Mesodermal cell (in vitro differentiated cells): ENCODE measurements around the gene MGLL.

Source experiments
- H3K27ac ChIP-seq: 2 replicates; pipeline ENCODE4 v1.7.0; 2013; ENCODE audit warnings: mild to moderate bottlenecking, low read depth, low read length, moderate library complexity; ENCODE audit not compliant: severe bottlenecking
- H3K36me3 ChIP-seq: 2 replicates; pipeline ENCODE4 v1.7.1; 2013; ENCODE audit warnings: mild to moderate bottlenecking, low read length, moderate library complexity; ENCODE audit not compliant: control insufficient read depth, insufficient read depth
- H3K4me1 ChIP-seq: one replicate; pipeline ENCODE4 v1.7.1; 2013; ENCODE audit warnings: mild to moderate bottlenecking, low read length; ENCODE audit not compliant: insufficient read depth, control insufficient read depth, poor library complexity, severe bottlenecking
- H3K4me3 ChIP-seq: 2 replicates; pipeline ENCODE4 v1.7.0; 2013; ENCODE audit warnings: low read length, control low read depth, mild to moderate bottlenecking; ENCODE audit not compliant: insufficient read depth, poor library complexity, severe bottlenecking; ENCODE audit errors: extremely low read depth
- H3K9me3 ChIP-seq: 2 replicates; pipeline ENCODE4 v1.7.1; 2013; ENCODE audit warnings: mild to moderate bottlenecking, low read length, moderate library complexity; ENCODE audit not compliant: control insufficient read depth
- WGBS, 2 experiments: methylation state at CpG; one replicate each; pipeline ENCODE4 v1.1.5; 2013; ENCODE audit warnings: missing lambda C conversion rate in 2 of 2; ENCODE audit not compliant: insufficient coverage in 2 of 2; 5-methylcytosine and 5-hydroxymethylcytosine counted together

The MGLL gene

DNA sequence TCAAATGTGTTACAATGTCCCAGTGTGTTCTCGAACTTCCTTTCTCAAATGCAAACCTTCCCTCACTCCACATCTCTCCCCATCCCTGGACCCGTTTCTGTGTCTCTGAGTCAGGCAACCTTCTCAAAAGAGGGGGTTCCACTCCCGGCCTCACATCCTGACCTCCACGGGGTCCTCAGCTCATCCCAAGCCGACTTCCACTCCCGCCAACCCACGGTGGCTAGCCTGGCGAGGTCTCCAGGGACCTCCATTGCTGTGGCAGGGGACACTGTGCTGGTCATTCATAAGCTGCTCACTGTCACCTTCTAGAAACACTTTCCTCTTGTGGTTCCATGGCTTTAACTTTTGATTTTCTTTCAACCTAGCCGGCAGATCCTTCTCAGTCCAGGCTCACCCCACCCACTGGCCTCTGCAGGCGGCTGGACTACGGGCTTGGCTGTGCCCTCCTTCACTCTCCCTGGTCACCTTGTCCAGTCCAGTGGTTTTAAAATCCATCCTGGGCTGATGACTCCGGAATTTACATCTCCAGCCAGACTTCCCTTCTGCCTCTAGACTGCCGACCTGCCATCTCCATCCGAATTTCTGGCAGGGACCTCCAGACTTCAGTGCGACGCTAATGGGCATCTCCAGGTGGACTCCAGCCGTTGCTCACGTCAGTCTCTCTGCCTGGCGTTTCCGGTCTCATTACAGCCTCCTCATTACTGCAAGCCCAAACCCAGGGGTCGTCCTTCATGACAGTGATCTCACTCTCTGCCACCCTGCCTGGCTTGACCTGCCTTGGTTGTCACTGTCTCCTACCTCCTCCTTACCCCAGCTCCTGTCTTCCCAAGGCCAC, 129.6 kb downstream of the MGLL start:
- Histone ChIP-seq H3K4me3 (no peak overlapping the region), H3K4me1 (peaks cover 39% of the 10 kb centered on the region), H3K27ac (no peak overlapping the region), H3K36me3 (no peaks in the 10 kb centered on the region), H3K9me3 (no peaks in the 10 kb centered on the region)
- 88 to 89% methylated on average over 21 of the region's 21 CpGs for WGBS, 2 experiments

DNA sequence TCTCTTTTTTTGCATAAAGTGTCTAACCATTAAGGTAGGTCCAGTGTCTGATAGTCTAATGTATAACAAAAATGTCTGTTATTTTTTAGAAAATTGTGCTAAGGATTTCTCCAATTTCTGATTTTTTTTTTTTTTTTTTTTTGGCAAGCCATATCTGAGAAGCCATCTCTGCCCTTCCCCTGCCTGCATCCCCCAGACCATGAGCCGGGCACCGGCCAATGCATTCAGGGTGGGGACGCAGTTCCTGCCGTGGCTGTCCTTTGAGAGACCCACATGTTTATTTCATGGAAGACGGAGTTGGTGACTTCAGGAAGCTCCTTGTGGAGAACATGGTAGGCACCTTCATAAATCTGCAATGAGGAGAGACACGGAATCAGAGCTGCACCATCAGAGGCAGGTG, 130.3 kb downstream of the MGLL start:
- H3K9me3 ChIP-seq, result no peaks in the 10 kb centered on the region
- 89 to 100% methylated on average over 5 to 6 of the region's 6 CpGs for WGBS, 2 experiments
- H3K4me3 ChIP-seq, result no peak overlapping the region
- H3K27ac ChIP-seq, result peak overlapping the region; percentile 10
- H3K36me3 ChIP-seq, result no peaks in the 10 kb centered on the region
- H3K4me1 ChIP-seq, result peaks cover 34% of the 10 kb centered on the region

DNA sequence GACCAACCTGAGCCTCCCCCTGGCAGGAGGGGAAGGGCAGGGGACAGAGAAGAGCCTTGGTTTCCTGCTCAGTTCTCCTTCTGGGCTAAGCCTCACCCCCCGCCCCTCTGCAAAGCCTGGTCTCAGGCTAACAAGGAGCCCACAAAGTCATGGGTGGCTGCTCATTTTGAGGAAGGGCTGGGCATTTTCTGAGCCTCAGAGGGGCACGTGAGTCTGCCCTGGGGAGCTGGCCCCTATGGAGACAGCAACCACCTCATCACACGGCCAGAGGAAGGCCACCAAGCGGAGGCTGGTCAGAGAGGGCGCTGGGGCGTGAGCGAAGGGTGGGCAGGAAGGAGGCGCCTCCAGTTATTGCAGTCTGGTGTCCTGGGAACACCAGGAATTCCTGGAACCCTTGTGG, 130.8 kb downstream of the MGLL start:
- H3K27ac ChIP-seq, result peak overlapping the region; percentile 10
- no peaks in the 10 kb centered on the region for H3K9me3 ChIP-seq
- WGBS, 2 experiments, result 93 to 94% methylated on average over 6 to 7 of the region's 8 CpGs
- peaks cover 32% of the 10 kb centered on the region for H3K4me1 ChIP-seq
- H3K4me3 ChIP-seq, result no peak overlapping the region
- no peaks in the 10 kb centered on the region for H3K36me3 ChIP-seq

DNA sequence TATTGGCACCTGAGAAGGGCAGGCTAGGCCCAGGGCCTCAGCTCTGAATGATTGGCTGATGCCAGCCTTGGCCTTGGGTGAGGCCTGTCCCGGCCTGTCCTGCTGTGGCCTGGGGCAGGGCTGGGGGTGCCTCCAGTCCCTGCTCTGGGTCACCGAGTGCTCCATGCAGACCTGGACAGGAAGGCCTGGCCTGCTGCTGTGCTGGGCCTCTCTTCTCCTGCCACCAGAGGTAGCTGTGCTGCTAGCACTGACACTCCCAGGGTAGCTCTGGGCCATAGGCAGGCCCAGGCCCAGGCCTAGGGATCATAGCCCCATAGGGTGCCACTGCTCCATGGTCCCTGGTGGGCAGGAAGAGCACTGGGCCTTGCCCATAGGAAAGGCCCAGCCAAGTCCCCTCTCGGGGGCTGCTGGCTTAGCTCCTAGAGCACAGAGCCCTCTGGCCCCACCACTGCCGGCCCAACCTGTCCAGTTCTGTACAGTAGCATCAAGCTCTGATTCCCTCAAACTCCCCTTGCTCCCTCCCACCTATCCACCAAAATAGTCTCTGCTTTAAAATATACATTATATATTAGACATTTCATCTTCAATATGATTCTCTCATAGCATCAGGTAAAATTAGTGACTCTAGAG, 131.4 kb downstream of the MGLL start:
- 65 to 71% methylated on average over 3 of the region's 4 CpGs for WGBS, 2 experiments
- Histone ChIP-seq H3K36me3 (no peaks in the 10 kb centered on the region), H3K4me3 (no peak overlapping the region), H3K9me3 (no peaks in the 10 kb centered on the region), H3K27ac (peak overlapping the region; percentile 88), H3K4me1 (peaks cover 32% of the 10 kb centered on the region)

DNA sequence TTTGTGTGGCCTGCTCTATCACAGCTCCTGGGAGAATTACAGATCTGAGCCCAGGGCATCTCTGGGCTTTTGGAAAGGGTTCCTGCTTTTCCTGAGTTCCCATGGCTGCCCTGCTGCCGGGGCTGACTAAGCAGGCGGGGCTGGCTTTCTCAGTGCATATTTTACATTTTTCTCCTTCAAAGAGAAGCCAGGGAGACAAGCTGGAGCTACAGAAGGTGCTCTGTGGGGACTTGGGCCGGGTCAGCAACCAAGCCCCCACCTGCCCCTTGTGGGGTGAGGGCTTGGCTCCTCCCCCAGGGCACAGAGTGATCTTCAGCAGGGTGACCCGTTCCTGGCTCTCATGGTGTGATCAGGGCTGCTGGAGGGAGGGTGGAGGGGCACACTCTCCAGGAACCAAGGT, 132.2 kb downstream of the MGLL start:
- WGBS, 2 experiments, result 25 to 39% methylated on average over 2 to 3 of the region's 4 CpGs

DNA sequence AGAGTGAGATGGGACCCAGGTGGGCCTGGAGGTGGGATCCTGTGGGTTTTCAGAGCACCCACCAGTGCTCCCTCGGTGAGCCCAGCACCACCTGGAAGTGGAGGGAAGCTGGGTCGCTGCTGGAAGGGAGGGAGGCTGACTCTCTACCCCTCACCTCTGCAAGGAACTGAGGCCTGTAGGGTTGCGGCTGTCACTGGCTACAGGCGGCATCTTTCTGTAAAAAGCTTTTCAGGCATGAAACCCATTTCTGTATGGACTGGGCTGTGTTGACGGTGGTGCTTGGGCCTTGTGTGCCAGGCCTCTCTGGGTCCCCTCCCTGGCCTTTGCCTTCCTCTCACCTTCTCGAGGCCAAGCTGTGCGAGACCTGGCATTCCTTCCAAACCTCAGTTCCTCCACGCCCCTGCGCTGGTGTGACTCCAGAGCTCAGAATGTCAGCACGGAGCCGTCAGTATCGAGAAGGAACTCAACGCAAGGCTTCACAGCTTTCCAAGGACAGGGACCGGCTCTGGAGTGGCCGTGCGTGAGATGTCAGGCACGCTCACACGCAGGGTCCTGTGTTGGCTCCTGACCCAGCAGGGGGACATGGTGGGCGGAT, 133.0 kb downstream of the MGLL start:
- Histone ChIP-seq H3K27ac (peak overlapping the region; percentile 88), H3K9me3 (no peaks in the 10 kb centered on the region), H3K4me1 (peaks cover 32% of the 10 kb centered on the region), H3K4me3 (no peak overlapping the region), H3K36me3 (no peaks in the 10 kb centered on the region)
- WGBS, 2 experiments, result 85 to 96% methylated on average over 16 to 19 of the region's 19 CpGs

More for the DNA sequence above, 132.2 kb downstream of the MGLL start:
- H3K4me3 ChIP-seq, result peak overlapping the region; percentile 1
- H3K9me3 ChIP-seq, result no peaks in the 10 kb centered on the region
- H3K27ac ChIP-seq, result peak overlapping the region; percentile 88
- no peaks in the 10 kb centered on the region for H3K36me3 ChIP-seq
- H3K4me1 ChIP-seq, result peaks cover 32% of the 10 kb centered on the region

DNA sequence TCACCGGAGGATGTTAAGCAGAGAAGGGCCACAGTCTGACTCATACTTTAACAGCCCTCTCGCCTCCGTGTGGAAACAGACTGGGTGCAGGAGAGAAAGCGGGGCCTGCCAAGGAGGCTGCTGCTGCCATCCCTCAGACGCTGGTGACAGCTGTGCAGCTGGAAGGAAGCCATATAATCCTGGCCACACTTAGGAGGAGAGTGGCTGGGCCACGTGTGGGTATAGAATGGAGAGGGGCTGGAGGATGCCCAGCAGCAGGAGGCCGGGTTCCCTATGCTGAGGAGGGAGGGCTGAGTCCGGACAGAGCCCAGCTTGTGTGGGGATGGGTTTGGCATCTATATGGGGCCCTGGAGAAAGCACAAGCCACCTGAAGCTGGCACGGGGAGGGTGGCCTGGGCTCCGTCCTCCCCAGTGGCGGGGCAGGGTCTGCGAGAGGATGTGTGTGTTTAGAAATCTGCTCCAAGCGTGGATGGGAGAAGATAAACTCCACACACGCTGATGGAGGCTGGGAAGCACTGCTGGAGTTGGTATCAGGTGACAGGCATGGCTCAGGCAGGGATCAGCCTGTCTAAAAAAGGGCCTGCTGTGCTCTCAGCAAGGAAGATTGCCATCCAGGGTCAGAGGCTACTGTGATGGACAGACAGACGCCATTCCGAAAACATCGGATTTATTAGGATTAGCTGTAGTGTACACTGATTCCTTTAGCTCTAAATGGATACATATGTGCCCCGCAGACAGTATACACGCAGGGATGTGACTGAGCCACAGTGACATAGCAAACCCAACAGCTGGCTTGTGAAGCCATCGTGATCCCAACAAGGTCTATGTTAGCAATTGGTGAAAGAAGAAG, 133.7 kb downstream of the MGLL start:
- WGBS, 2 experiments, result 74 to 78% methylated on average over 15 to 18 of the region's 20 CpGs
- no peaks in the 10 kb centered on the region for H3K9me3 ChIP-seq
- no peak overlapping the region for H3K4me3 ChIP-seq
- no peaks in the 10 kb centered on the region for H3K36me3 ChIP-seq
- H3K4me1 ChIP-seq, result peaks cover 32% of the 10 kb centered on the region
- H3K27ac ChIP-seq, result peak overlapping the region; percentile 31

DNA sequence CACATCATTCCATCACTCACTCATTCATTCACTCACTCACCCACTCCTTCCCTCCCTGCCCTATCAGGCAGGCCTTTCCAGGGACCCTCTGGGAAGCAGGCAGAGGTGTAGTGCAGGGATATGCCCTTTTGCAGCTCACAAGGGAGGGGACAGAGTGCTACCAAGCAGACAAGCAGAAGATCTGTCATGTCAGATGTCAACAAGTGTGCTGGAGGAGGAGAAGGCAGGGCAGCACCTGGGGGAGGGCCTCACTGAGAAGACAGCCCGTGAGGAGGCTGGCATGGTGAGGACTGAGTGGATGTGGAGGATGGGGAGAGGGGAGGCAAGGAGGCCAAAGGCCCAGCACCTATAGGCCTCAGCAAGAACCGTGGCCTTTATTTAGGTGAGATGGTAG, 134.3 kb downstream of the MGLL start:
- H3K27ac ChIP-seq, result no peak overlapping the region
- H3K4me1 ChIP-seq, result peaks cover 32% of the 10 kb centered on the region
- no peaks in the 10 kb centered on the region for H3K9me3 ChIP-seq
- H3K4me3 ChIP-seq, result no peak overlapping the region
- 83 to 88% methylated on average over 2 of the region's 2 CpGs for WGBS, 2 experiments
- no peaks in the 10 kb centered on the region for H3K36me3 ChIP-seq

DNA sequence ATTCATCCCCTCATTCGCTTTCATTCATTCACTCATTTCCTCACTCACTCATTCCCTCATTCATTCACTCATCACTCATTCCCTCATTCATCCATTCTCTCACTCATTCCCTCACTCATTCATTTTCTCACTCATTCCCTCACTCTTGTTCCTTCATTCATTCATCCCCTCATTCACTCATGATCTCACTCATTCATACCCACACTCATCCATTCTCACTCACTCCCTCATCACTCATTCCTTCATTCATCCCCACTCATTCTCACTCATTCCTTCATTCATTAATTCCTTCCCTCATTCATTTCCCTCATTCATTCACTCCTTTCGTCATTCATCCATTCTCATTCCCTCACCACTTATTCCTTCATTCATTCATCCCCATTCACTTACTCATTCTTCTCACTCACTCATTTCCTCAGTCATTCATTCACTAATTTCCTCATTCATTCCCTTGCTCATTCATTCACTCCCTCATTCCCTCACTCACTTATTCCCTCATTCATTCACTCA, 135.0 kb downstream of the MGLL start:
- Histone ChIP-seq H3K27ac (no peak overlapping the region), H3K4me1 (peaks cover 32% of the 10 kb centered on the region), H3K36me3 (no peaks in the 10 kb centered on the region), H3K9me3 (no peaks in the 10 kb centered on the region), H3K4me3 (no peak overlapping the region)
- WGBS, 2 experiments, result 90 to 93% methylated on average over 2 of the region's 2 CpGs

DNA sequence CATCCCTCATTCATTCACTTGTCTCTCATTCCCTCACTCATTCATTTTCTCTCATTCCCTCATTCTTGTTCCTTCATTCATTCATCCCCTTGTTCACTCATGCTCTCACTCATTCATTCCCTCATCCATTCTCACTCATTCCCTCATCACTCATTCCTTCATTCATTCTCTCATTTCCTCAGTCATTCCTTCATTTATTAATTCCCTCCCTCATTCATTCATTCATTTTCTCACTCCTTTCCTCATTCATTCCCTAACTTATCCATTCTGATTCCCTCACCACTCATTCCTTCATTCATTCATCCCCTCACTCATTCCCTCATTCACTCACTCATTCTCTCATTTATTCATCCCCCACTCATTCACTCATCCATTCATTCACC, 135.8 kb downstream of the MGLL start:
- Histone ChIP-seq H3K4me1 (peaks cover 30% of the 10 kb centered on the region), H3K36me3 (no peaks in the 10 kb centered on the region), H3K9me3 (no peaks in the 10 kb centered on the region), H3K4me3 (no peak overlapping the region), H3K27ac (no peak overlapping the region)
